Panc1 (cell line): Measurements from ENCODE around the gene TERT. TPM values are rescaled to one million over a fixed set of nuclear protein-coding genes. Genes with fewer than 3 reads are reported as not detected.

Experiments used
- ATAC-seq: fragments of 200-7000 bp; cut with Tn5 transposase; 2 replicates; pipeline ENCODE4 v1.9.1; 2020; ENCODE audit warnings: mild to moderate bottlenecking, moderate library complexity
- BruUV-seq: library from RNA; stranded (reverse); fragments of 400-500 nt; replicated peaks from 2 replicates; lab custom pipeline; 2021; lab: Mats Ljungman, UMichigan
- CTCF ChIA-PET: fragments of 300-600 bp; sonication (Branson Sonifier 250); formaldehyde crosslinking; loops from one replicate; lab custom pipeline; 2022; ENCODE audit warnings: antibody characterized with exemption; lab: Charles Lee
- POLR2A ChIA-PET: fragments of 300-600 bp; sonication (Branson Sonifier 250); formaldehyde crosslinking; loops from one replicate; lab custom pipeline; 2022; ENCODE audit warnings: antibody characterized with exemption; lab: Charles Lee
- DNase-seq: peaks from one replicate; pipeline ENCODE4 v3.0.0-alpha.2; 2010; ENCODE audit warnings: low read depth, low spot score
- H3K27ac ChIP-seq: 2 replicates; pipeline ENCODE4 v1.5.1; 2011; ENCODE audit warnings: mild to moderate bottlenecking, low read length, inconsistent platforms
- H3K27me3 ChIP-seq: fragments of 200-500 bp; sonication (Bioruptor generic); 2 replicates; pipeline ENCODE4 v1.6.0; 2014; ENCODE audit warnings: low read length, inconsistent platforms; ENCODE audit not compliant: control insufficient read depth, insufficient read depth
- H3K36me3 ChIP-seq: fragments of 200-500 bp; sonication (Bioruptor generic); 2 replicates; pipeline ENCODE4 v1.5.1; 2014; ENCODE audit warnings: inconsistent platforms, mild to moderate bottlenecking, low read length, moderate library complexity; ENCODE audit not compliant: control insufficient read depth, insufficient read depth
- H3K4me1 ChIP-seq: 2 replicates; pipeline ENCODE4 v1.5.1; 2011; ENCODE audit warnings: inconsistent platforms, mild to moderate bottlenecking, low read length, moderate library complexity; ENCODE audit not compliant: control insufficient read depth, insufficient read depth
- H3K4me3 ChIP-seq, 2 experiments: 2 replicates each; pipeline ENCODE4 v1.5.1; 2011 to 2012; ENCODE audit warnings: low read depth in 2 of 2, low read length in 2 of 2, mild to moderate bottlenecking in 2 of 2, inconsistent platforms in 1 of 2, moderate library complexity in 1 of 2
- H3K9me3 ChIP-seq: fragments of 200-500 bp; sonication (Bioruptor generic); 2 replicates; pipeline ENCODE4 v1.5.1; 2014; ENCODE audit warnings: low read depth, mild to moderate bottlenecking, inconsistent platforms, low read length, moderate library complexity; ENCODE audit not compliant: control insufficient read depth, insufficient read depth
- POLR2AphosphoS5 ChIP-seq: IDR thresholded peaks from 2 replicates; pipeline ENCODE4 v1.6.1; 2012; ENCODE audit warnings: mild to moderate bottlenecking, low read depth, low read length, moderate library complexity
- REST ChIP-seq, 2 experiments: IDR thresholded peaks; 2 replicates each; pipeline ENCODE4 v1.6.1; 2011 to 2012; ENCODE audit warnings: low read depth in 2 of 2, control low read depth in 1 of 2, low read length in 1 of 2, mild to moderate bottlenecking in 1 of 2, moderate library complexity in 1 of 2; ENCODE audit not compliant: insufficient read depth in 1 of 2
- SIN3A ChIP-seq: IDR thresholded peaks from 2 replicates; pipeline ENCODE4 v1.6.1; 2012; ENCODE audit warnings: low read depth, mild to moderate bottlenecking, low read length, moderate library complexity, borderline replicate concordance; ENCODE audit not compliant: insufficient read depth
- TCF7L2 ChIP-seq: IDR thresholded peaks from 2 replicates; pipeline ENCODE4 v1.6.1; 2011; ENCODE audit warnings: mild to moderate bottlenecking, low read depth, low read length, inconsistent platforms
- in situ Hi-C: cut with HindIII; loops from 2 replicates; pipeline ENCODE4 v1.10.0; 2016; ENCODE audit warnings: low sequenced_read_pairs, low pct_unique_long_range_greater_than_20kb
- intact Hi-C: fragments of 100-400 bp; cut with micrococcal nuclease; formaldehyde crosslinking; loops from one replicate; pipeline ENCODE4 v1.10.0; 2022; ENCODE audit not compliant: unreplicated experiment
- total RNA-seq: library from RNA; stranded (reverse); gene quantifications from one replicate; pipeline ENCODE4 v1.2.1, GENCODE V29; 2021; ENCODE audit not compliant: unreplicated experiment
- TF ChIP-seq, protein P1 (sequence below): fragments of 450-650 bp; IDR thresholded peaks from 2 replicates; pipeline ENCODE4 v1.5.1; 2017; ENCODE audit warnings: mild to moderate bottlenecking

The TERT gene
- total RNA-seq, 1 experiment from 2014 or later = 8.9 TPM

- peaks cover 4% of the 10 kb centered on the region for H3K4me1 ChIP-seq
- in situ Hi-C loops = no loop called here
- ATAC-seq (no peak), DNase-seq (no peak)
- no TSS peak for BruUV-seq
- POLR2A ChIA-PET = no interaction called here
- H3K9me3 ChIP-seq = no peaks in the 10 kb centered on the region
- no peaks in the 10 kb centered on the region for H3K36me3 ChIP-seq
- H3K27me3 ChIP-seq = no peaks in the 10 kb centered on the region
- no peak overlapping the region for H3K4me3 ChIP-seq
- H3K27ac ChIP-seq = no peak overlapping the region
- intact Hi-C loops = no loop called here
- TF ChIP-seq POLR2AphosphoS5 = no peak
- TF ChIP-seq TCF7L2 = no peak
- TF ChIP-seq SIN3A = no peak
- TF ChIP-seq, protein P1, sequence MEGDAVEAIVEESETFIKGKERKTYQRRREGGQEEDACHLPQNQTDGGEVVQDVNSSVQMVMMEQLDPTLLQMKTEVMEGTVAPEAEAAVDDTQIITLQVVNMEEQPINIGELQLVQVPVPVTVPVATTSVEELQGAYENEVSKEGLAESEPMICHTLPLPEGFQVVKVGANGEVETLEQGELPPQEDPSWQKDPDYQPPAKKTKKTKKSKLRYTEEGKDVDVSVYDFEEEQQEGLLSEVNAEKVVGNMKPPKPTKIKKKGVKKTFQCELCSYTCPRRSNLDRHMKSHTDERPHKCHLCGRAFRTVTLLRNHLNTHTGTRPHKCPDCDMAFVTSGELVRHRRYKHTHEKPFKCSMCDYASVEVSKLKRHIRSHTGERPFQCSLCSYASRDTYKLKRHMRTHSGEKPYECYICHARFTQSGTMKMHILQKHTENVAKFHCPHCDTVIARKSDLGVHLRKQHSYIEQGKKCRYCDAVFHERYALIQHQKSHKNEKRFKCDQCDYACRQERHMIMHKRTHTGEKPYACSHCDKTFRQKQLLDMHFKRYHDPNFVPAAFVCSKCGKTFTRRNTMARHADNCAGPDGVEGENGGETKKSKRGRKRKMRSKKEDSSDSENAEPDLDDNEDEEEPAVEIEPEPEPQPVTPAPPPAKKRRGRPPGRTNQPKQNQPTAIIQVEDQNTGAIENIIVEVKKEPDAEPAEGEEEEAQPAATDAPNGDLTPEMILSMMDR = no peak
- CTCF ChIA-PET = no interaction called here
These were observed 71.6 kb downstream of the TERT start for GRCh38 chr5:1223278-1223670.

DNA sequence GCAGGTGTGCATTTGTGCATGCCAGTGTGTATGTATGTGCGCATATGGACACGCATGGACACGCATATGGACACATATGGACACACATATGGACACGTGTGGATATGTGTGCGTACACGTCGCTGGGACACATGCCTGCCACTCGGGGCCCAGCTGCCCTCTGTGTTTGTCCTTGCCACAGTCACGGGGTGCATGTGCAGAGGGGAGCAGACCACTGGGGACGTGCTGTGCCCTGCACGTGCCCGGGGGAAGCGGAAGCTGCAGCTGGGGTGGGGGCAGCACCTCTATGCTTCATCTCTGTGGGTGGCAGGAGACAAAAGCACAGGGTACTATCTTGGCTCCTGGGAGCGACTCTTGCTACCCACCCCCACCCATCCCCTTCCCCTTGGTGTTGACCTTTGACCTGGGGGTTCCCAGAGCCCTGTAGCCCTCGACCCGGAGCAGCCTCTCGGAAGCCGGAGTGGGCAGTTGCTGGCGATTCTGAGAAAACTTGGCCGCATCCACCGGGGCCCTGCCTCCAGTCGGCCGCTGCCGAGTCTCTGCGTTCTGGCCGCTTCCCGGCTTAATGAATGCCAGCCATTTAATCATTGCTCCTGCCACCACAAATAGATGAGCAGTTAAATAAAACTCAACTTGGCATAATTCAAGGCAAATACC lies 72.1 kb downstream of the TERT start:
- in situ Hi-C loops (no loop called here), intact Hi-C loops (no loop called here)
- Histone ChIP-seq H3K36me3 (no peaks in the 10 kb centered on the region), H3K27me3 (no peaks in the 10 kb centered on the region), H3K27ac (no peak overlapping the region), H3K4me3 (no peak overlapping the region), H3K9me3 (no peaks in the 10 kb centered on the region), H3K4me1 (peaks cover 2% of the 10 kb centered on the region)
- ATAC-seq = no peak
- DNase-seq = no peak
- no TSS peak for BruUV-seq
- CTCF ChIA-PET = no interaction called here
- POLR2A ChIA-PET = no interaction called here
- TF ChIP-seq TCF7L2 (no peak), POLR2AphosphoS5 (no peak), SIN3A (no peak), REST (IDR thresholded peaks at IDR 0.05; ENCODE audit: insufficient read depth in 1 of 2, low read depth in 2 of 2, low read length in 1 of 2) (no peak)
- TF ChIP-seq, protein P1 = no peak
